Pancreas (tissue), 10 donors: ENCODE results near the gene CLCN6. TPM values are rescaled to one million over a fixed set of nuclear protein-coding genes. Genes with fewer than 3 reads are reported as not detected.
A peak's percentile ranks its signal among the peaks of the same experiment; 100 is the strongest.

Experiments used
- ATAC-seq, 4 donors: fragments of 200-7000 bp; cut with Tn5 transposase; one replicate each; pipeline versions ENCODE4 v1.8.0 to v1.9.1; 2020; ENCODE audit warnings: mild to moderate bottlenecking in 4 of 4, moderate library complexity in 4 of 4
- DNase-seq, 6 donors: peaks; one replicate each; pipeline ENCODE4 v3.0.0-alpha.2; 2020
- FAIRE-seq: peaks from 2 replicates; lab custom pipeline; 2012; peaks lifted over from hg19 to GRCh38; lab: Jason Lieb, UNC
- H3K27ac ChIP-seq, 4 donors: fragments of 200-600 bp; sonication (generic); 1 replicate in 3 of 4; 2 replicates in 1 of 4; pipeline versions ENCODE4 v1.5.0 to v1.8.0; 2020
- H3K27me3 ChIP-seq, 4 donors: fragments of 200-600 bp; one replicate each; pipeline ENCODE4 v1.8.0; 2021
- H3K36me3 ChIP-seq, 3 donors: fragments of 200-600 bp; sonication (generic) in 1 of 3; one replicate each; pipeline versions ENCODE4 v1.5.0 to v1.8.0; 2020 to 2021
- H3K4me1 ChIP-seq, 3 donors: fragments of 200-600 bp; one replicate each; pipeline ENCODE4 v1.8.0; 2021
- H3K4me3 ChIP-seq, 4 donors: fragments of 200-600 bp; sonication (generic) in 2 of 4; one replicate each; pipeline versions ENCODE4 v1.5.0 to v1.8.0; 2020 to 2021
- H3K9me3 ChIP-seq, 4 donors: fragments of 200-600 bp; one replicate each; pipeline ENCODE4 v1.8.0; 2021
- CTCF ChIP-seq, 4 donors: fragments of 200-600 bp; sonication (generic) in 3 of 4; IDR thresholded peaks; one replicate each; pipeline versions ENCODE4 v1.5.0 to v1.8.0; 2021; ENCODE audit warnings: antibody characterized with exemption in 4 of 4
- WGBS, 2 donors: extraction: QIAGEN DNeasy Blood & Tissue Kit; methylation state at CpG; one replicate each; pipeline ENCODE4 v1.1.7; 2013; 5-methylcytosine and 5-hydroxymethylcytosine counted together
- intact Hi-C, 3 donors: fragments of 100-400 bp; cut with DNase I; formaldehyde crosslinking; loops; one replicate each; pipeline versions ENCODE4 v1.11.1 to v1.14.2; 2022
- polyA plus RNA-seq, 2 donors: library from polyadenylated mRNA; stranded (reverse); fragments of 200-250 nt; gene quantifications; one replicate each; pipeline ENCODE4 v1.2.3, GENCODE V29; 2013
- total RNA-seq, 6 donors: library from RNA; stranded (reverse); fragmentation: NEBNext Ultra II Directional in 4 of 6; extraction: Animal tissue kit (Norgen Biotek cat#: 25700) in 4 of 6; gene quantifications; one replicate each; pipeline versions ENCODE4 v1.2.1 to v1.2.4, GENCODE V29; 2021 to 2023
- donor health status: healthy with polysubstance abuse.
- donor health status: DM: no; HTN: no; CAD: no; lungs with moderate emphysema.
- donor health status: DM: no; HTN: no; CAD: no.
- donor health status: control.
- donor health status: control.
- donor health status: Bipolar disorder and iron deficiency.
- donor health status: DM: yes; HTN: yes; CAD: no.
- donor health status: DM: no; HTN: no; CAD: no.
- donor health status: DM: no; HTN: no; CAD: no.
- donor health status: DM: yes; HTN: yes; CAD: no.

Gene CLCN6
- total and polyA plus RNA-seq, 8 donors, result 4.3 to 16.8 (median 7.6) TPM

- Histone ChIP-seq H3K36me3 (no peaks in the 10 kb centered on the region), H3K27ac (no peak overlapping the region), H3K27me3 (peaks cover 0 to 22% (median 3%) of the 10 kb centered on the region in 4 donors), H3K4me3 (peak overlapping the region in 1 of 4 donors; percentile 13), H3K9me3 (no peaks in the 10 kb centered on the region), H3K4me1 (no peaks in the 10 kb centered on the region)
- peak; percentile 39 to 90 (median 74) for DNase-seq
- no peak for FAIRE-seq
- intact Hi-C loops, result no loop called here
- 2% methylated on average over 53 of the region's 53 CpGs for WGBS, 2 donors
- TF ChIP-seq CTCF (IDR thresholded peaks at IDR 0.05), result peak in 2 of 4 donors; percentile 20
- ATAC-seq, result peak; percentile 75 to 99 (median 94)
Measured at GRCh38 chr1:11858968-11859871, 53.2 kb downstream of the CLCN6 start.

GRCh38 chr1:11860083-11860482 lies 54.1 kb downstream of the CLCN6 start:
- Histone ChIP-seq H3K27ac (no peak overlapping the region), H3K36me3 (no peaks in the 10 kb centered on the region), H3K4me1 (no peaks in the 10 kb centered on the region), H3K9me3 (no peaks in the 10 kb centered on the region), H3K4me3 (no peak overlapping the region), H3K27me3 (peaks cover 0 to 22% (median 3%) of the 10 kb centered on the region in 4 donors)
- TF ChIP-seq CTCF (IDR thresholded peaks at IDR 0.05), result no peak
- WGBS, 2 donors, result 23 to 47% methylated on average over 1 to 2 of the region's 2 CpGs
- ATAC-seq (no peak), DNase-seq (no peak), FAIRE-seq (no peak)
- intact Hi-C loops, result no loop called here

GRCh38 chr1:11860587-11860986 lies 54.6 kb downstream of the CLCN6 start:
- 36 to 50% methylated on average over 1 of the region's 1 CpG for WGBS, 2 donors
- Histone ChIP-seq H3K27me3 (peaks cover 0 to 22% (median 3%) of the 10 kb centered on the region in 4 donors), H3K27ac (no peak overlapping the region), H3K4me3 (no peak overlapping the region), H3K36me3 (no peaks in the 10 kb centered on the region), H3K9me3 (no peaks in the 10 kb centered on the region), H3K4me1 (no peaks in the 10 kb centered on the region)
- no peak for TF ChIP-seq CTCF (IDR thresholded peaks at IDR 0.05)
- intact Hi-C loops, result no loop called here
- FAIRE-seq (no peak), DNase-seq (no peak), ATAC-seq (no peak)

- no peak overlapping the region for H3K4me3 ChIP-seq
- ATAC-seq (peak in 2 of 4 donors; percentile 14 to 29), DNase-seq (no peak), FAIRE-seq (no peak)
- H3K4me1 ChIP-seq, result no peaks in the 10 kb centered on the region
- no peak for TF ChIP-seq CTCF (IDR thresholded peaks at IDR 0.05)
- intact Hi-C loops, result no loop called here
- WGBS, 2 donors, result 45 to 48% methylated on average over 6 of the region's 6 CpGs
- H3K36me3 ChIP-seq, result no peaks in the 10 kb centered on the region
- no peaks in the 10 kb centered on the region for H3K9me3 ChIP-seq
- peaks cover 0 to 18% (median 3%) of the 10 kb centered on the region in 4 donors for H3K27me3 ChIP-seq
- H3K27ac ChIP-seq, result no peak overlapping the region
Measured at GRCh38 chr1:11862890-11863289, 56.9 kb downstream of the CLCN6 start.
